Measurements from ENCODE around the gene FGGY.

The FGGY gene

GRCh38 chr1:59552007-59552406, 255.1 kb downstream of the FGGY start:
- CTCF ChIA-PET, result no interaction called here
- no peak for DNase-seq (ENCODE audit: low read depth, low spot score)
- H3K4me3 ChIP-seq (ENCODE audit: low read depth, low read length), result no peak overlapping the region
- TF ChIP-seq, protein P1, sequence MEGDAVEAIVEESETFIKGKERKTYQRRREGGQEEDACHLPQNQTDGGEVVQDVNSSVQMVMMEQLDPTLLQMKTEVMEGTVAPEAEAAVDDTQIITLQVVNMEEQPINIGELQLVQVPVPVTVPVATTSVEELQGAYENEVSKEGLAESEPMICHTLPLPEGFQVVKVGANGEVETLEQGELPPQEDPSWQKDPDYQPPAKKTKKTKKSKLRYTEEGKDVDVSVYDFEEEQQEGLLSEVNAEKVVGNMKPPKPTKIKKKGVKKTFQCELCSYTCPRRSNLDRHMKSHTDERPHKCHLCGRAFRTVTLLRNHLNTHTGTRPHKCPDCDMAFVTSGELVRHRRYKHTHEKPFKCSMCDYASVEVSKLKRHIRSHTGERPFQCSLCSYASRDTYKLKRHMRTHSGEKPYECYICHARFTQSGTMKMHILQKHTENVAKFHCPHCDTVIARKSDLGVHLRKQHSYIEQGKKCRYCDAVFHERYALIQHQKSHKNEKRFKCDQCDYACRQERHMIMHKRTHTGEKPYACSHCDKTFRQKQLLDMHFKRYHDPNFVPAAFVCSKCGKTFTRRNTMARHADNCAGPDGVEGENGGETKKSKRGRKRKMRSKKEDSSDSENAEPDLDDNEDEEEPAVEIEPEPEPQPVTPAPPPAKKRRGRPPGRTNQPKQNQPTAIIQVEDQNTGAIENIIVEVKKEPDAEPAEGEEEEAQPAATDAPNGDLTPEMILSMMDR (IDR thresholded peaks at IDR 0.05; ENCODE audit: insufficient read depth, low read length, missing control alignments), result no peak
- POLR2A ChIA-PET, result no interaction called here

- ChIA-PET CTCF (no interaction called here), POLR2A (no interaction called here)
Observed at GRCh38 chr1:59553371-59553770, 256.5 kb downstream of the FGGY start.

GRCh38 chr1:59554011-59554663, 257.2 kb downstream of the FGGY start:
- no peak for DNase-seq (ENCODE audit: low read depth, low spot score)
- CTCF ChIA-PET, result interaction anchor here (0.6 kb wide), 1 partner anchor 133 kb away, joined by 3 read pairs; no protein-coding TSS in a partner anchor
- TF ChIP-seq, protein P1 (IDR thresholded peaks at IDR 0.05; ENCODE audit: insufficient read depth, low read length, missing control alignments), result no peak
- POLR2A ChIA-PET, result no interaction called here
- H3K4me3 ChIP-seq (ENCODE audit: low read depth, low read length), result no peak overlapping the region

More at GRCh38 chr1:59553371-59553770, 256.5 kb downstream of the FGGY start:
- TF ChIP-seq, protein P1 (IDR thresholded peaks at IDR 0.05; ENCODE audit: insufficient read depth, low read length, missing control alignments), result no peak
- DNase-seq (ENCODE audit: low read depth, low spot score), result no peak
- no peak overlapping the region for H3K4me3 ChIP-seq (ENCODE audit: low read depth, low read length)

- ChIA-PET CTCF (no interaction called here), POLR2A (no interaction called here)
- DNase-seq (ENCODE audit: low read depth, low spot score), result no peak
- TF ChIP-seq, protein P1 (IDR thresholded peaks at IDR 0.05; ENCODE audit: insufficient read depth, low read length, missing control alignments), result no peak
- no peak overlapping the region for H3K4me3 ChIP-seq (ENCODE audit: low read depth, low read length)
Observed at GRCh38 chr1:59554752-59555151, 257.9 kb downstream of the FGGY start.

DNA sequence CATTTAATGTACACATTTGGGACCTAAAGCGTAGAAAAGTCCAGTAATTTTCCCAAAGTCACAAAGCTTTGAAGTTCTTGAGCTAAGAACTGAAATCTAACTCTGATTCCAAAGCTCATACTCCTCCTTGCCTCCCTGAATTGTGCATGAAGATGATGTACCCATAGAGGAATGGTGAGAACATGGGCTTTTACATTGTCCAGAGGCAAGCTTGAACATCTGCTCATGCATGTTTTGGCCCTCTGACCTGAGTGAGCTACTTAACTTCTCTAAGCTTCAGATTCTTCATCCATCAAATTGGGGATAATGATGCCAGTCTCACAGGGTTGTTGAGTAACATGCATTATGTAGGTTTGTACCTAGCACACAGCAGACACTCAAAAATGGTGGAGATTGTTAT, 259.5 kb downstream of the FGGY start:
- POLR2A ChIA-PET, result no interaction called here
- no peak overlapping the region for H3K4me3 ChIP-seq (ENCODE audit: low read depth, low read length)
- DNase-seq (ENCODE audit: low read depth, low spot score), result no peak
- TF ChIP-seq, protein P1 (IDR thresholded peaks at IDR 0.05; ENCODE audit: insufficient read depth, low read length, missing control alignments), result no peak
- CTCF ChIA-PET, result no interaction called here

GRCh38 chr1:59556802-59557548, 260.1 kb downstream of the FGGY start:
- POLR2A ChIA-PET, result no interaction called here
- H3K4me3 ChIP-seq (ENCODE audit: low read depth, low read length), result no peak overlapping the region
- TF ChIP-seq, protein P1 (IDR thresholded peaks at IDR 0.05; ENCODE audit: insufficient read depth, low read length, missing control alignments), result no peak
- DNase-seq (ENCODE audit: low read depth, low spot score), result no peak
- CTCF ChIA-PET, result no interaction called here

Measured in AG04449 (cell line).